ENCODE results near the gene LMBR1.
"Not testable (repeated sequence)": the region's sequence is repeated elsewhere in the genome, so short reads cannot be mapped to it uniquely, and the experiment has no call there.

Gene LMBR1

GRCh38 chr7:156892081-156892800 lies 742 bp downstream of the LMBR1 start:
- Histone ChIP-seq H3K9ac (ENCODE audit: low read depth, low read length) (peak overlapping the region; percentile 87), H3K36me3 (ENCODE audit: insufficient read depth, low read length) (no peaks in the 10 kb centered on the region), H3K4me1 (ENCODE audit: insufficient read depth, low read length) (no peaks in the 10 kb centered on the region), H3K9me3 (ENCODE audit: control insufficient read depth, insufficient read depth, low read length) (no peaks in the 10 kb centered on the region)

GRCh38 chr7:156889746-156890145 lies 3.2 kb downstream of the LMBR1 start:
- Histone ChIP-seq H3K4me1 (ENCODE audit: insufficient read depth, low read length) (0 out of 2 replicates have a peak, but pooled peaks cover 3% of the 10 kb centered on the region), H3K9ac (ENCODE audit: low read depth, low read length) (no peak overlapping the region)

GRCh38 chr7:156889089-156889488 lies 3.9 kb downstream of the LMBR1 start:
- H3K36me3 ChIP-seq (ENCODE audit: insufficient read depth, low read length): no peaks in the 10 kb centered on the region

More at GRCh38 chr7:156889746-156890145, 3.2 kb downstream of the LMBR1 start:
- Histone ChIP-seq H3K9me3 (ENCODE audit: control insufficient read depth, insufficient read depth, low read length) (no peaks in the 10 kb centered on the region), H3K36me3 (ENCODE audit: insufficient read depth, low read length) (no peaks in the 10 kb centered on the region)

GRCh38 chr7:156886020-156886795 lies 6.8 kb downstream of the LMBR1 start:
- peaks cover 2% of the 10 kb centered on the region; the same call in 1 of the 2 replicates for H3K9me3 ChIP-seq (ENCODE audit: control insufficient read depth, insufficient read depth, low read length)
- H3K36me3 ChIP-seq (ENCODE audit: insufficient read depth, low read length): no peaks in the 10 kb centered on the region
- no peak overlapping the region for H3K9ac ChIP-seq (ENCODE audit: low read depth, low read length)
- H3K4me1 ChIP-seq (ENCODE audit: insufficient read depth, low read length): 0 out of 2 replicates have a peak, but pooled peaks cover 3% of the 10 kb centered on the region

More at GRCh38 chr7:156889089-156889488, 3.9 kb downstream of the LMBR1 start:
- Histone ChIP-seq H3K4me1 (ENCODE audit: insufficient read depth, low read length) (0 out of 2 replicates have a peak, but pooled peaks cover 3% of the 10 kb centered on the region), H3K9ac (ENCODE audit: low read depth, low read length) (no peak overlapping the region), H3K9me3 (ENCODE audit: control insufficient read depth, insufficient read depth, low read length) (no peaks in the 10 kb centered on the region)

DNA sequence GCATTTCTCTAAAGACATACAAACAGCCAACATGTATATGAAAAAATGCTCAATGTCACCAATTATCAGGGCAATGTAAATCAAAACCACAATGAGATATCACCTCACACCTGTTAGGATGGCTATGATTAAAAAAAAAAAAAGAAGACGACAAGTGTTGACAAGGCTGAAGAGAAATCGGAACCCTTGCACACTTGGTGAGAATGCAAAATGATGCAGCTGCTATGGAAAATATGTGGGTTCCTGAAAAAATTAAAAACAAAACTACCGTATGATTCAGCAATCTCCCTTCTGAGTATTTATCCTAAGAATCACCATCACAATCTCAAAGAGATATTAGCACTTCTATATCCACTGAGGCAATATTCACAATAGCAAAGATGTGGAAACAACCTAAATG lies 11.3 kb downstream of the LMBR1 start:
- Histone ChIP-seq H3K9ac (ENCODE audit: low read depth, low read length) (no peak overlapping the region), H3K9me3 (ENCODE audit: control insufficient read depth, insufficient read depth, low read length) (peaks cover 7% of the 10 kb centered on the region; the same call in 1 of the 2 replicates), H3K36me3 (ENCODE audit: insufficient read depth, low read length) (no peaks in the 10 kb centered on the region), H3K4me1 (ENCODE audit: insufficient read depth, low read length) (0 out of 2 replicates have a peak, but pooled peaks cover 1% of the 10 kb centered on the region)

GRCh38 chr7:156875766-156876165 lies 17.2 kb downstream of the LMBR1 start:
- Histone ChIP-seq H3K9ac (ENCODE audit: low read depth, low read length) (no peak overlapping the region), H3K36me3 (ENCODE audit: insufficient read depth, low read length) (no peaks in the 10 kb centered on the region; the same call in 1 of the 2 replicates), H3K4me1 (ENCODE audit: insufficient read depth, low read length) (no peaks in the 10 kb centered on the region), H3K9me3 (ENCODE audit: control insufficient read depth, insufficient read depth, low read length) (peaks cover 5% of the 10 kb centered on the region; the same call in 1 of the 2 replicates)

DNA sequence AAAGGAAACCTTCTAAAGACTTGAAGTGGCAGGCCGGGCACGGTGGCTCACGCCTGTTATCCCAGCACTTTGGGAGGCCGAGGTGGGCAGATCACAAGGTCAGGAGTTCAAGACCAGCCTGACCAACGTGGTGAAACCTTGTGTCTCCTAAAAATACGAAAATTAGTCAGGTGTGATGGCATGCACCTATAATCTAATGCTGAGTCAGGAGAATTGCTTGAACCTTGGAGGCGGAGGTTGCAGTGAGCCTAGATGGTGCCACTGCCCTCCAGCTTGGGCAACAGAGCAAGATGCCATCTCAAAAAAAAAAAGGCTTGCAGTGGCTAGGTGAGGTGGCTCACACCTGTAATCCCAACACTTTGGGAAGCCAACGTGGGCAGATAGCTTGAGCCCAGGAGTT lies 24.6 kb downstream of the LMBR1 start:
- not testable (repeated sequence) for H3K9ac ChIP-seq (ENCODE audit: low read depth, low read length); H3K36me3 ChIP-seq (ENCODE audit: insufficient read depth, low read length); H3K4me1 ChIP-seq (ENCODE audit: insufficient read depth, low read length); H3K9me3 ChIP-seq (ENCODE audit: control insufficient read depth, insufficient read depth, low read length)

- Histone ChIP-seq H3K9ac (ENCODE audit: low read depth, low read length) (no peak overlapping the region), H3K36me3 (ENCODE audit: insufficient read depth, low read length) (no peaks in the 10 kb centered on the region), H3K9me3 (ENCODE audit: control insufficient read depth, insufficient read depth, low read length) (peaks cover 13% of the 10 kb centered on the region; the same call in 1 of the 2 replicates), H3K4me1 (ENCODE audit: insufficient read depth, low read length) (peaks cover 8% of the 10 kb centered on the region; the same call in 1 of the 2 replicates)
Observed at GRCh38 chr7:156865493-156865892, 27.5 kb downstream of the LMBR1 start.

GRCh38 chr7:156862022-156862421 lies 31.0 kb downstream of the LMBR1 start:
- H3K4me1 ChIP-seq (ENCODE audit: insufficient read depth, low read length); H3K36me3 ChIP-seq (ENCODE audit: insufficient read depth, low read length); H3K9ac ChIP-seq (ENCODE audit: low read depth, low read length): not testable (repeated sequence)
- peaks cover 34% of the 10 kb centered on the region; the same call in 1 of the 2 replicates for H3K9me3 ChIP-seq (ENCODE audit: control insufficient read depth, insufficient read depth, low read length)

DNA sequence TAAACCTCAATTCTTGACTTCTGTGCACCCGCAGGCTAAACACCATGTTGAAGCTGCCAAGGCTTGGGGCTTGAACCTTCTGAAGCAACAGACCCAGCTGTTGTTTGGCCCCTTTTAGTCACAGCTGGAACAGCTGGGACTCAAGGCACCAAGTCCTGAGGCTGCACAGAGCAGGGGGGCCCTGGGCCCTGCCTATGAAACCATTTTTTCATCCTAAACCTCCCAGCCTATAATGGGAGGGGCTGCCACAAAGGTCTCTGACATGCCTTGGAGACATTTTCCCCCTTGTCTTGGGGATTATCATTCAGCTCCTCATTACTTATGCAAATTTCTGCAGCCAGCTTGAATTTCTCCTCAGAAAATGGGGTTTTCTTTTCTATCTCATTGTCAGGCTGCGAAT lies 31.8 kb downstream of the LMBR1 start:
- Histone ChIP-seq H3K4me1 (ENCODE audit: insufficient read depth, low read length) (peaks cover 6% of the 10 kb centered on the region; the same call in 1 of the 2 replicates), H3K9ac (ENCODE audit: low read depth, low read length) (no peak overlapping the region), H3K36me3 (ENCODE audit: insufficient read depth, low read length) (no peaks in the 10 kb centered on the region), H3K9me3 (ENCODE audit: control insufficient read depth, insufficient read depth, low read length) (peaks cover 34% of the 10 kb centered on the region; the same call in 1 of the 2 replicates)

- not testable (repeated sequence) for H3K4me1 ChIP-seq (ENCODE audit: insufficient read depth, low read length); H3K9ac ChIP-seq (ENCODE audit: low read depth, low read length); H3K36me3 ChIP-seq (ENCODE audit: insufficient read depth, low read length)
- H3K9me3 ChIP-seq (ENCODE audit: control insufficient read depth, insufficient read depth, low read length): peaks cover 34% of the 10 kb centered on the region; the same call in 1 of the 2 replicates
Observed at GRCh38 chr7:156860099-156860498, 32.9 kb downstream of the LMBR1 start.

DNA sequence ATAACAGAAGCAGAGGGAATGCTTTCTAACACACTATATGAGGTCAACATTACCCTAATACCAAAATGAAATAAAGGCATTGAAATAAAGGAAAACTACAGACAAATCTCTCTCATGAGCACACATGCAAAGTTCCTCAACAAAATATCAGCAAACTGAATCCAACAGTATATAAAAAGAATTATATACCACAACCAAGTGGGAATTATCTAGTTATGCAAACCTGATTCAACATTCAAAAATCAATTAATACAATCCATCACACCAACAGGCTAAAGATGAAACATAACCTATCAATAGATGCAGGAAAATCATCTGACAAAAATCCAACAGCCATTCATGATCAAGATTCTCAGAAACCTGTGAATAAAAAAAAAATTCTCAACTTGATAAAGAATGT lies 34.5 kb downstream of the LMBR1 start:
- Histone ChIP-seq H3K9me3 (ENCODE audit: control insufficient read depth, insufficient read depth, low read length) (peaks cover 42% of the 10 kb centered on the region), H3K4me1 (ENCODE audit: insufficient read depth, low read length) (no peaks in the 10 kb centered on the region), H3K9ac (ENCODE audit: low read depth, low read length) (no peak overlapping the region), H3K36me3 (ENCODE audit: insufficient read depth, low read length) (no peaks in the 10 kb centered on the region)

DNA sequence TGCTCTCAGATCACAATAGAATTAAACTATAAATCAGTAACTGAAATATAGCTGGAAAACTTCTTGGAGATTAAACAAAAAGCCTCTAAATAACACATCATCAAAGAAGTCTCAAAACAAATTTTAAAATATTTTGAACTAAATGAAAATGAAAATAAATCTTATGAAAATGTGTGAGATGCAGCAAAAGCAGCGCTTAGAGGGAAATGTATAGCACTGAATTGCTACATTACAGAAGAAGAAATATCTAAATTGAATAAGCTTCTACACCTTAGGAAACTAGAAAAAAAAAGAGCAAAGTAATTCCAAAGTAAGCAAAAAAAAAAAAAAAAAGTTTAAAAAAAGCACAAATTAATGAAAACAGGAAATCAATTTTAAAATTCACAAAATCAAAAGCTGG lies 35.2 kb downstream of the LMBR1 start:
- Histone ChIP-seq H3K9ac (ENCODE audit: low read depth, low read length) (no peak overlapping the region), H3K4me1 (ENCODE audit: insufficient read depth, low read length) (no peaks in the 10 kb centered on the region), H3K36me3 (ENCODE audit: insufficient read depth, low read length) (no peaks in the 10 kb centered on the region), H3K9me3 (ENCODE audit: control insufficient read depth, insufficient read depth, low read length) (peaks cover 42% of the 10 kb centered on the region)

DNA sequence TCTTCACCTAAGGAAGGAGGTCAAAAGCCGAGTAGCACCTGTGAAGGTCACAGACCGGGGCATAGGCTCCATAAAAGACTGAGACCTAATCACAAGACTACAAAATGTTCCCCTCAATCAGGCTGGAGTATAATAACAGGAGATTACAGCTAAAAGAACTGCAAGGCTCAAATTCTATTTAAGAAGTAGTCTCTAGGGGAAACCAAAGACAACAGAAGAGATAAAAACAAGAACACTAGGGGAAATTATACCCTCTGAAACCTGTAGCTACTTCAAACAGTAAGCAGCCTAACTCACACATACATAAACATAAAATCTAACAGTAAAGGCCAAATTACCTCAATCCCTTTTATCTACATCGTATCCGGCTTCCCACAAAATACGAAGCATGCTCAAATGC lies 38.3 kb downstream of the LMBR1 start:
- Histone ChIP-seq H3K9ac (ENCODE audit: low read depth, low read length) (no peak overlapping the region), H3K36me3 (ENCODE audit: insufficient read depth, low read length) (no peaks in the 10 kb centered on the region), H3K4me1 (ENCODE audit: insufficient read depth, low read length) (no peaks in the 10 kb centered on the region), H3K9me3 (ENCODE audit: control insufficient read depth, insufficient read depth, low read length) (peaks cover 26% of the 10 kb centered on the region)
